ENCODE results near the gene CFAP47.

DNA sequence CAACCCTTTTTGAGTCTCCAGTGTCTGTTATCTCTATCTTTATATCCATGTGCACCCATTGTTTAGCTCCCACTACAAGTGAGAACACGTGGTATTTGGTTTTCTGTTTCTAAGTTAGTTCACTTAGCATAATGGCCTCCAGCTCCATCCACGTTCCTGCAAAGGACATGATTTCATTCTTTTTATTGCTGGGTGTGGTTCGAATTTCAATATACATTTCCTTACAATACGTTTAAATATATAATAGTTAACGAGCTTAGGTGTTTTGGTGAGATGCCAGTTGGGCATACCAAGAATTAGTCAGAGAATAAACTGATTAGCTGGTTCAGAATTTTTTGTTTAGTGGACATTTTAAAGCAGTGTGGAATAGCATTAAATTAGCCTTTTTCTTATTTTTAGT, 196.7 kb downstream of the CFAP47 start:
- TF ChIP-seq, protein P1, sequence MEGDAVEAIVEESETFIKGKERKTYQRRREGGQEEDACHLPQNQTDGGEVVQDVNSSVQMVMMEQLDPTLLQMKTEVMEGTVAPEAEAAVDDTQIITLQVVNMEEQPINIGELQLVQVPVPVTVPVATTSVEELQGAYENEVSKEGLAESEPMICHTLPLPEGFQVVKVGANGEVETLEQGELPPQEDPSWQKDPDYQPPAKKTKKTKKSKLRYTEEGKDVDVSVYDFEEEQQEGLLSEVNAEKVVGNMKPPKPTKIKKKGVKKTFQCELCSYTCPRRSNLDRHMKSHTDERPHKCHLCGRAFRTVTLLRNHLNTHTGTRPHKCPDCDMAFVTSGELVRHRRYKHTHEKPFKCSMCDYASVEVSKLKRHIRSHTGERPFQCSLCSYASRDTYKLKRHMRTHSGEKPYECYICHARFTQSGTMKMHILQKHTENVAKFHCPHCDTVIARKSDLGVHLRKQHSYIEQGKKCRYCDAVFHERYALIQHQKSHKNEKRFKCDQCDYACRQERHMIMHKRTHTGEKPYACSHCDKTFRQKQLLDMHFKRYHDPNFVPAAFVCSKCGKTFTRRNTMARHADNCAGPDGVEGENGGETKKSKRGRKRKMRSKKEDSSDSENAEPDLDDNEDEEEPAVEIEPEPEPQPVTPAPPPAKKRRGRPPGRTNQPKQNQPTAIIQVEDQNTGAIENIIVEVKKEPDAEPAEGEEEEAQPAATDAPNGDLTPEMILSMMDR (IDR thresholded peaks at IDR 0.05), result no peak
- no peak for TF ChIP-seq POLR2A (IDR thresholded peaks at IDR 0.05)

All from thyroid gland (tissue), 4 donors.